Skin of body (tissue), 2 donors: ENCODE results near the gene IGFL2. TPM values are rescaled to one million over a fixed set of nuclear protein-coding genes. Genes with fewer than 3 reads are reported as not detected.
"Not testable (repeated sequence)": the region's sequence is repeated elsewhere in the genome, so short reads cannot be mapped to it uniquely, and the experiment has no call there.

Source experiments
- DNase-seq: peaks from one replicate; lab custom pipeline; 2025; lab: John Stamatoyannopoulos, UW
- total RNA-seq: library from RNA; depleted of rRNA; stranded (reverse); fragments of >200 nt; gene quantifications from one replicate; pipeline ENCODE4 v1.2.3, GENCODE V29; 2014

The IGFL2 gene
- total RNA-seq, 1 donor from 2014 or later = 19.9 TPM

- no peak for DNase-seq
Measured at GRCh38 chr19:46186717-46187101, 38.7 kb downstream of the IGFL2 start.

GRCh38 chr19:46189971-46190888 is 42.2 kb downstream of the IGFL2 start:
- no peak for DNase-seq

- DNase-seq = no peak
Measured at GRCh38 chr19:46191356-46191755, 43.3 kb downstream of the IGFL2 start.

GRCh38 chr19:46191972-46192371 is 43.9 kb downstream of the IGFL2 start:
- no peak for DNase-seq

GRCh38 chr19:46192626-46192991 is 44.6 kb downstream of the IGFL2 start:
- DNase-seq = not testable (repeated sequence)

GRCh38 chr19:46192992-46193650 is 45.1 kb downstream of the IGFL2 start:
- DNase-seq = no peak

GRCh38 chr19:46193678-46194077 is 45.6 kb downstream of the IGFL2 start:
- no peak for DNase-seq

- DNase-seq = no peak
Measured at GRCh38 chr19:46195104-46195503, 47.1 kb downstream of the IGFL2 start.

GRCh38 chr19:46195919-46196318 is 47.9 kb downstream of the IGFL2 start:
- not testable (repeated sequence) for DNase-seq

GRCh38 chr19:46196410-46197124 is 48.5 kb downstream of the IGFL2 start:
- no peak for DNase-seq

GRCh38 chr19:46197314-46198070 is 49.5 kb downstream of the IGFL2 start:
- DNase-seq = no peak

- DNase-seq = no peak
Measured at GRCh38 chr19:46198756-46199155, 50.7 kb downstream of the IGFL2 start.

GRCh38 chr19:46201454-46202310 is 53.6 kb downstream of the IGFL2 start:
- DNase-seq = no peak

GRCh38 chr19:46202426-46202825 is 54.4 kb downstream of the IGFL2 start:
- no peak for DNase-seq

- DNase-seq = no peak
Measured at GRCh38 chr19:46202872-46203860, 55.1 kb downstream of the IGFL2 start.

- no peak for DNase-seq
Measured at GRCh38 chr19:46204008-46204407, 56.0 kb downstream of the IGFL2 start.

- no peak for DNase-seq
Measured at GRCh38 chr19:46205183-46205984, 57.3 kb downstream of the IGFL2 start.

GRCh38 chr19:46206176-46206575 is 58.1 kb downstream of the IGFL2 start:
- no peak for DNase-seq
